Measurements from ENCODE around the gene JCHAIN.
"Not testable (repeated sequence)": the region's sequence is repeated elsewhere in the genome, so short reads cannot be mapped to it uniquely, and the experiment has no call there.

JCHAIN gene

GRCh38 chr4:70704215-70704930 lies 38.1 kb upstream of the JCHAIN start:
- TF ChIP-seq EZH2phosphoT487 (IDR thresholded peaks at IDR 0.05; ENCODE audit: borderline replicate concordance) (no peak), CTCF (conservative IDR thresholded peaks at IDR 0.05; ENCODE audit: low read length) (peak; percentile 49)
- Histone ChIP-seq H3K4me3 (ENCODE audit: low read length, poor library complexity, severe bottlenecking) (peak overlapping the region; percentile 87), H3K9ac (ENCODE audit: low read depth, low read length, poor library complexity, severe bottlenecking) (peak overlapping the region; percentile 84), H2AFZ (ENCODE audit: low read length) (peak overlapping the region; percentile 87), H3K27me3 (ENCODE audit: insufficient read depth, low read length, poor library complexity, severe bottlenecking) (no peaks in the 10 kb centered on the region), H3K4me2 (ENCODE audit: low read depth, low read length, poor library complexity, severe bottlenecking) (peak overlapping the region; percentile 88), H4K20me1 (ENCODE audit: insufficient read depth, low read length, poor library complexity, severe bottlenecking) (peaks cover 7% of the 10 kb centered on the region), H3K9me3 (ENCODE audit: insufficient read depth, low read depth, low read length) (no peaks in the 10 kb centered on the region), H3K4me1 (ENCODE audit: insufficient read depth, low read length, poor library complexity, severe bottlenecking) (peaks cover 32% of the 10 kb centered on the region), H3K9me2 (replicated peaks; ENCODE audit: low read depth, low read length) (no peaks in the 10 kb centered on the region), H3F3A (ENCODE audit: low read depth) (no peaks in the 10 kb centered on the region), H3K79me2 (ENCODE audit: insufficient read depth, low read length) (peaks cover 36% of the 10 kb centered on the region), H3K36me3 (ENCODE audit: insufficient read depth, low read length) (no peaks in the 10 kb centered on the region)

GRCh38 chr4:70703619-70704214 lies 37.4 kb upstream of the JCHAIN start:
- Histone ChIP-seq H3K79me2 (ENCODE audit: insufficient read depth, low read length) (peaks cover 31% of the 10 kb centered on the region), H3K4me2 (ENCODE audit: low read depth, low read length, poor library complexity, severe bottlenecking) (peak overlapping the region; percentile 88), H3F3A (ENCODE audit: low read depth) (no peaks in the 10 kb centered on the region), H4K20me1 (ENCODE audit: insufficient read depth, low read length, poor library complexity, severe bottlenecking) (peaks cover 7% of the 10 kb centered on the region), H2AFZ (ENCODE audit: low read length) (peak overlapping the region; percentile 87), H3K4me1 (ENCODE audit: insufficient read depth, low read length, poor library complexity, severe bottlenecking) (peaks cover 27% of the 10 kb centered on the region), H3K9ac (ENCODE audit: low read depth, low read length, poor library complexity, severe bottlenecking) (peak overlapping the region; percentile 84), H3K36me3 (ENCODE audit: insufficient read depth, low read length) (no peaks in the 10 kb centered on the region), H3K27me3 (ENCODE audit: insufficient read depth, low read length, poor library complexity, severe bottlenecking) (no peaks in the 10 kb centered on the region), H3K9me2 (replicated peaks; ENCODE audit: low read depth, low read length) (no peaks in the 10 kb centered on the region), H3K4me3 (ENCODE audit: low read length, poor library complexity, severe bottlenecking) (peak overlapping the region; percentile 87), H3K9me3 (ENCODE audit: insufficient read depth, low read depth, low read length) (no peaks in the 10 kb centered on the region)
- TF ChIP-seq CTCF (conservative IDR thresholded peaks at IDR 0.05; ENCODE audit: low read length) (no peak), EZH2phosphoT487 (IDR thresholded peaks at IDR 0.05; ENCODE audit: borderline replicate concordance) (no peak)

- not testable (repeated sequence) for H3K27me3 ChIP-seq (ENCODE audit: insufficient read depth, low read length, poor library complexity, severe bottlenecking); H3K9me2 ChIP-seq (replicated peaks; ENCODE audit: low read depth, low read length); H3K36me3 ChIP-seq (ENCODE audit: insufficient read depth, low read length); H3K9ac ChIP-seq (ENCODE audit: low read depth, low read length, poor library complexity, severe bottlenecking); H4K20me1 ChIP-seq (ENCODE audit: insufficient read depth, low read length, poor library complexity, severe bottlenecking); H3F3A ChIP-seq (ENCODE audit: low read depth); H3K4me2 ChIP-seq (ENCODE audit: low read depth, low read length, poor library complexity, severe bottlenecking); H2AFZ ChIP-seq (ENCODE audit: low read length); H3K9me3 ChIP-seq (ENCODE audit: insufficient read depth, low read depth, low read length); H3K4me3 ChIP-seq (ENCODE audit: low read length, poor library complexity, severe bottlenecking)
- peaks cover 20% of the 10 kb centered on the region for H3K79me2 ChIP-seq (ENCODE audit: insufficient read depth, low read length)
- H3K4me1 ChIP-seq (ENCODE audit: insufficient read depth, low read length, poor library complexity, severe bottlenecking) = peaks cover 24% of the 10 kb centered on the region
These were observed 36.3 kb upstream of the JCHAIN start for GRCh38 chr4:70702592-70702991.
